ENCODE results near the gene UBE2E2. TPM values are rescaled to one million over a fixed set of nuclear protein-coding genes. Genes with fewer than 3 reads are reported as not detected.
"Not testable (repeated sequence)": the region's sequence is repeated elsewhere in the genome, so short reads cannot be mapped to it uniquely, and the experiment has no call there.

The UBE2E2 gene
- total RNA-seq, 1 experiment from 2014 or later = 38.6 TPM

DNA sequence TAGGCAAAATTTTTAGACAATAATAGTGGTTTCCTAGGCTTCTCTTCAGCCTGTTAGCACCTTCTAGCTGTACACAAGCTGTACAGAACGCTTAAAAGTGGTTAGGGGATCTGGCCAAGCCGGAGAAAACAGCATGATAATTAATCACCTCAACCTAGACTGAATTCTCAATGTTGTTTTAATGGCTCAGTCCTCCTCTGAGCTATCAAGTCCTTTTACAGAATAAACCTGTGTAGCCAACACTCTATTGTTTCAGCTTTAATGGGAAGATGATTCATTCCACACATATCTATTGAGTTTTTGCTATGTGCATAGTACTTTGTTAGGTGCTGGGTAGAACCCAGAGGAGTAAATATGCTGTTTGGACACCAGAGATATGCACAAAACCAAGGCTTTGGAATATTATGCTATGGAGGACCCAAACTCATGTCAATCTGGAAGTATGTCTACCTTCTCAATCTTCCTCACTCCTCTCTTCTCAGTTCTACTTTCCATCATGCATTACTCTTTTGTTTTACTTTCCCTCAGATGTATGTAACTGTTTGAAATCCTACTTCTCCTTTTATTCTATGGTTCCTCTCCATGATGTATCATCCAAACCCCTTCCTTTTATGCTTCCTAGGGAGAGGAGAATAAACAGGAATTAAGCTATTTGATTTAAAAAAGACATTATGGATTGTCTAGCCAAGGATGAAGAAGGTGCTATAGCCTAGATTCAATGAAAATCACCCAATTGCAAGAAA lies 27.6 kb upstream of the UBE2E2 start:
- Histone ChIP-seq H4K8ac (replicated peaks; ENCODE audit: insufficient read length, low read depth, low read length) (no peak overlapping the region), H3K4me2 (ENCODE audit: insufficient read depth, insufficient read length, low read length) (no peak overlapping the region)

DNA sequence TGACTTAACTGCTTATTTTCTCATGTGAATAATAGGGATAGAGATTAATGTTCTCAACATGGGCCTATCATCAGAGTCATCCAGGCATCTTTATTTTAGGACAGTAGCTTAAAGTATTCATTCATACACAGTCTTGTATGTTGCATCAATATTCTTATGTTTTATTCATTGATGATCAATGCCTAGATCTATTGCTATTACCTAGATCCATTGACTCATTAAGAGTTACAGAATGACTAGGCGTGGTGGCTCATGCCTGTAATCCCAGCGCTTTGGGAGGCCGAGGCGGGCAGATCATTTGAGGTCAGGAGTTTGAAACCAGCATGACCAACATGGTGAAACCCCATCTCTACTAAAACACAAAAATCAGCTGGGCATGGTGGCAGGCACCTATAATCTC lies 26.3 kb upstream of the UBE2E2 start:
- not testable (repeated sequence) for H3K27ac ChIP-seq (ENCODE audit: insufficient read length, low read depth, low read length); H3K79me1 ChIP-seq (ENCODE audit: insufficient read depth, low read depth, low read length, poor library complexity, severe bottlenecking); H3K9ac ChIP-seq (ENCODE audit: extremely low read depth, insufficient read length, low read length); DNase-seq; H3K4me1 ChIP-seq (ENCODE audit: insufficient read depth, low read length); H3K18ac ChIP-seq (ENCODE audit: insufficient read length, low read depth, low read length); H3K23me2 ChIP-seq (ENCODE audit: insufficient read length, low read depth, low read length, poor library complexity, severe bottlenecking); H2BK120ac ChIP-seq (ENCODE audit: low read depth, low read length, poor library complexity, severe bottlenecking); H3K9me3 ChIP-seq (ENCODE audit: control insufficient read depth, low read depth, low read length); H2BK20ac ChIP-seq (ENCODE audit: low read depth, low read length, poor library complexity, severe bottlenecking); H4K5ac ChIP-seq (ENCODE audit: insufficient read length, low read depth, low read length); H3T11ph ChIP-seq (ENCODE audit: low read length); H3K27me3 ChIP-seq (ENCODE audit: insufficient read depth, low read length); H3K27ac Mint-ChIP-seq; H3K36me3 Mint-ChIP-seq (ENCODE audit: insufficient read depth in 1 of 3, low read depth in 3 of 3); H3K14ac ChIP-seq (ENCODE audit: insufficient read depth, low read length); H2BK12ac ChIP-seq (ENCODE audit: insufficient read length, low read depth, low read length); H3K79me2 ChIP-seq (ENCODE audit: insufficient read depth, low read length); H4K91ac ChIP-seq (ENCODE audit: insufficient read length, low read depth, low read length); H2AK5ac ChIP-seq (ENCODE audit: insufficient read length, low read length); H2BK5ac ChIP-seq (ENCODE audit: insufficient read length, low read length); H3K4me3 Mint-ChIP-seq; H2AFZ ChIP-seq (ENCODE audit: low read length); H3K23ac ChIP-seq (ENCODE audit: insufficient read length, low read depth, low read length); H4K20me1 ChIP-seq (ENCODE audit: control insufficient read depth, insufficient read depth, insufficient read length); H3K4me1 Mint-ChIP-seq; H3K27me3 Mint-ChIP-seq (ENCODE audit: low read depth); H4K8ac ChIP-seq (replicated peaks; ENCODE audit: insufficient read length, low read depth, low read length); H3K9me3 Mint-ChIP-seq; H3K4me2 ChIP-seq (ENCODE audit: insufficient read depth, insufficient read length, low read length); H3K56ac ChIP-seq (ENCODE audit: insufficient read length, low read depth, low read length); H3K4ac ChIP-seq (ENCODE audit: low read depth, low read length); H2BK15ac ChIP-seq (ENCODE audit: low read depth, low read length)
- no CpG with 5 or more reads among the region's 4 CpGs for WGBS (ENCODE audit: extremely low coverage, insufficient read length, low lambda C conversion rate)

More for the DNA sequence above, 27.6 kb upstream of the UBE2E2 start:
- no peaks in the 10 kb centered on the region for H3K27me3 ChIP-seq (ENCODE audit: insufficient read depth, low read length)
- no peak overlapping the region for H3K18ac ChIP-seq (ENCODE audit: insufficient read length, low read depth, low read length)
- WGBS (ENCODE audit: extremely low coverage, insufficient read length, low lambda C conversion rate) = no CpG with 5 or more reads among the region's 2 CpGs
- Mint-ChIP-seq H3K4me3 (no peak overlapping the region), H3K4me1 (peaks cover 5 to 6% of the 10 kb centered on the region in 2 experiments), H3K9me3 (peaks cover 2 to 3% of the 10 kb centered on the region in 2 experiments; a peak in 4 of 5 replicates), H3K27ac (no peak overlapping the region), H3K27me3 (ENCODE audit: low read depth) (no peaks in the 10 kb centered on the region), H3K36me3 (ENCODE audit: insufficient read depth in 1 of 3, low read depth in 3 of 3) (peaks cover 3 to 5% (median 3%) of the 10 kb centered on the region in 3 experiments)
- no peak overlapping the region for H2BK5ac ChIP-seq (ENCODE audit: insufficient read length, low read length)
- H3K27ac ChIP-seq (ENCODE audit: insufficient read length, low read depth, low read length) = no peak overlapping the region
- H2BK12ac ChIP-seq (ENCODE audit: insufficient read length, low read depth, low read length) = no peak overlapping the region
- no peak overlapping the region for H3K56ac ChIP-seq (ENCODE audit: insufficient read length, low read depth, low read length)
- H3K14ac ChIP-seq (ENCODE audit: insufficient read depth, low read length) = no peak overlapping the region
- TF ChIP-seq, protein P1, sequence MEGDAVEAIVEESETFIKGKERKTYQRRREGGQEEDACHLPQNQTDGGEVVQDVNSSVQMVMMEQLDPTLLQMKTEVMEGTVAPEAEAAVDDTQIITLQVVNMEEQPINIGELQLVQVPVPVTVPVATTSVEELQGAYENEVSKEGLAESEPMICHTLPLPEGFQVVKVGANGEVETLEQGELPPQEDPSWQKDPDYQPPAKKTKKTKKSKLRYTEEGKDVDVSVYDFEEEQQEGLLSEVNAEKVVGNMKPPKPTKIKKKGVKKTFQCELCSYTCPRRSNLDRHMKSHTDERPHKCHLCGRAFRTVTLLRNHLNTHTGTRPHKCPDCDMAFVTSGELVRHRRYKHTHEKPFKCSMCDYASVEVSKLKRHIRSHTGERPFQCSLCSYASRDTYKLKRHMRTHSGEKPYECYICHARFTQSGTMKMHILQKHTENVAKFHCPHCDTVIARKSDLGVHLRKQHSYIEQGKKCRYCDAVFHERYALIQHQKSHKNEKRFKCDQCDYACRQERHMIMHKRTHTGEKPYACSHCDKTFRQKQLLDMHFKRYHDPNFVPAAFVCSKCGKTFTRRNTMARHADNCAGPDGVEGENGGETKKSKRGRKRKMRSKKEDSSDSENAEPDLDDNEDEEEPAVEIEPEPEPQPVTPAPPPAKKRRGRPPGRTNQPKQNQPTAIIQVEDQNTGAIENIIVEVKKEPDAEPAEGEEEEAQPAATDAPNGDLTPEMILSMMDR (conservative IDR thresholded peaks at IDR 0.05) = no peak
- H3K79me2 ChIP-seq (ENCODE audit: insufficient read depth, low read length) = no peaks in the 10 kb centered on the region
- H3K4ac ChIP-seq (ENCODE audit: low read depth, low read length) = no peak overlapping the region
- H3K23ac ChIP-seq (ENCODE audit: insufficient read length, low read depth, low read length) = no peak overlapping the region
- no peaks in the 10 kb centered on the region for H3K4me1 ChIP-seq (ENCODE audit: insufficient read depth, low read length)
- H3K9ac ChIP-seq (ENCODE audit: extremely low read depth, insufficient read length, low read length) = no peak overlapping the region
- H2AFZ ChIP-seq (ENCODE audit: low read length) = no peak overlapping the region
- H2BK15ac ChIP-seq (ENCODE audit: low read depth, low read length) = no peak overlapping the region
- no peaks in the 10 kb centered on the region for H3K23me2 ChIP-seq (ENCODE audit: insufficient read length, low read depth, low read length, poor library complexity, severe bottlenecking)
- H3T11ph ChIP-seq (ENCODE audit: low read length) = no peak overlapping the region
- no peak overlapping the region for H2BK20ac ChIP-seq (ENCODE audit: low read depth, low read length, poor library complexity, severe bottlenecking)
- H2AK5ac ChIP-seq (ENCODE audit: insufficient read length, low read length) = no peak overlapping the region
- no peaks in the 10 kb centered on the region for H3K9me3 ChIP-seq (ENCODE audit: control insufficient read depth, low read depth, low read length)
- no peaks in the 10 kb centered on the region for H4K20me1 ChIP-seq (ENCODE audit: control insufficient read depth, insufficient read depth, insufficient read length)
- no peak overlapping the region for H4K91ac ChIP-seq (ENCODE audit: insufficient read length, low read depth, low read length)
- no peak overlapping the region for H2BK120ac ChIP-seq (ENCODE audit: low read depth, low read length, poor library complexity, severe bottlenecking)
- no peak overlapping the region for H4K5ac ChIP-seq (ENCODE audit: insufficient read length, low read depth, low read length)
- no peaks in the 10 kb centered on the region for H3K79me1 ChIP-seq (ENCODE audit: insufficient read depth, low read depth, low read length, poor library complexity, severe bottlenecking)
- DNase-seq = no peak

Measured in H9 (cell line).